PFSK-1 (cell line): Measurements from ENCODE around the gene ITGA7.

Experiments used
- POLR2AphosphoS5 ChIP-seq: IDR thresholded peaks from 2 replicates; pipeline ENCODE4 v1.6.1; 2012; ENCODE audit warnings: low read depth, mild to moderate bottlenecking, control low read depth, low read length, moderate library complexity
- SIN3A ChIP-seq: IDR thresholded peaks from 2 replicates; pipeline ENCODE4 v1.6.1; 2012; ENCODE audit warnings: mild to moderate bottlenecking, low read length, moderate library complexity, borderline replicate concordance; ENCODE audit not compliant: insufficient read depth

GRCh38 chr12:55698241-55698955 is 9.3 kb downstream of the ITGA7 start:
- TF ChIP-seq SIN3A (no peak), POLR2AphosphoS5 (no peak)
